HG03175 (cell line): ENCODE data around the gene TESK1.
"Not testable (repeated sequence)": the region's sequence is repeated elsewhere in the genome, so short reads cannot be mapped to it uniquely, and the experiment has no call there.

Source experiments
- ATAC-seq: cut with Tn5 transposase; IDR thresholded peaks from one replicate; pipeline ENCODE4 v1.9.1; 2021; ENCODE audit warnings: mild to moderate bottlenecking, moderate library complexity; ENCODE audit not compliant: unreplicated experiment

The TESK1 gene

GRCh38 chr9:35579130-35579529 is 25.9 kb upstream of the TESK1 start:
- no peak for ATAC-seq

GRCh38 chr9:35579659-35580227 is 25.3 kb upstream of the TESK1 start:
- not testable (repeated sequence) for ATAC-seq

- ATAC-seq, result not testable (repeated sequence)
Observed at GRCh38 chr9:35583521-35583920, 21.5 kb upstream of the TESK1 start.

- ATAC-seq, result not testable (repeated sequence)
Observed at GRCh38 chr9:35584681-35585080, 20.4 kb upstream of the TESK1 start.

GRCh38 chr9:35588506-35588905 is 16.6 kb upstream of the TESK1 start:
- ATAC-seq, result not testable (repeated sequence)

GRCh38 chr9:35593581-35593980 is 11.5 kb upstream of the TESK1 start:
- no peak for ATAC-seq

- no peak for ATAC-seq
Observed at GRCh38 chr9:35594471-35594870, 10.6 kb upstream of the TESK1 start.

- not testable (repeated sequence) for ATAC-seq
Observed at GRCh38 chr9:35596907-35597306, 8.2 kb upstream of the TESK1 start.

- ATAC-seq, result no peak
Observed at GRCh38 chr9:35598866-35599590, 6.0 kb upstream of the TESK1 start.

- no peak for ATAC-seq
Observed at GRCh38 chr9:35599763-35600604, 5.1 kb upstream of the TESK1 start.

GRCh38 chr9:35603506-35603985 is 1.5 kb upstream of the TESK1 start:
- ATAC-seq, result no peak

GRCh38 chr9:35603986-35604577 is 980 bp upstream of the TESK1 start:
- ATAC-seq, result peak; percentile 89

GRCh38 chr9:35605351-35606137 is 482 bp downstream of the TESK1 start:
- peak; percentile 2 for ATAC-seq

GRCh38 chr9:35606138-35606504 is 1.1 kb downstream of the TESK1 start:
- no peak for ATAC-seq

GRCh38 chr9:35606726-35607125 is 1.7 kb downstream of the TESK1 start:
- ATAC-seq, result no peak

GRCh38 chr9:35608221-35608620 is 3.2 kb downstream of the TESK1 start:
- no peak for ATAC-seq

GRCh38 chr9:35609001-35609819 is 4.1 kb downstream of the TESK1 start:
- ATAC-seq, result no peak

GRCh38 chr9:35609820-35610163 is 4.7 kb downstream of the TESK1 start:
- ATAC-seq, result no peak

GRCh38 chr9:35611230-35611797 is 6.3 kb downstream of the TESK1 start:
- ATAC-seq, result peak; percentile 75
